Endodermal cell (in vitro differentiated cells): Measurements from ENCODE around the gene PLEKHG4B. TPM values are rescaled to one million over a fixed set of nuclear protein-coding genes. Genes with fewer than 3 reads are reported as not detected.

Experiments used
- DNase-seq: peaks from one replicate; pipeline ENCODE4 v3.0.0-alpha.2; 2017
- H3K27ac ChIP-seq: 2 replicates; pipeline ENCODE4 v1.5.1; 2013; ENCODE audit warnings: mild to moderate bottlenecking, low read depth, low read length, moderate library complexity
- H3K27me3 ChIP-seq: 2 replicates; pipeline ENCODE4 v1.6.1; 2013; ENCODE audit warnings: mild to moderate bottlenecking, low read length, moderate library complexity; ENCODE audit not compliant: insufficient read depth, control insufficient read depth, poor library complexity, severe bottlenecking
- H3K36me3 ChIP-seq: 2 replicates; pipeline ENCODE4 v1.7.0; 2013; ENCODE audit warnings: mild to moderate bottlenecking, low read length, moderate library complexity; ENCODE audit not compliant: control insufficient read depth, insufficient read depth
- H3K4me1 ChIP-seq: one replicate; pipeline ENCODE4 v1.7.0; 2013; ENCODE audit warnings: low read length; ENCODE audit not compliant: control insufficient read depth, insufficient read depth
- H3K4me3 ChIP-seq: 2 replicates; pipeline ENCODE4 v1.5.1; 2013; ENCODE audit warnings: mild to moderate bottlenecking, low read length, moderate library complexity
- H3K9ac ChIP-seq: 2 replicates; pipeline ENCODE4 v1.6.1; 2013; ENCODE audit warnings: mild to moderate bottlenecking, low read length, moderate library complexity; ENCODE audit not compliant: poor library complexity, severe bottlenecking; ENCODE audit errors: extremely low read depth
- H3K9me3 ChIP-seq: 2 replicates; pipeline ENCODE4 v1.6.1; 2013; ENCODE audit warnings: mild to moderate bottlenecking, low read length, moderate library complexity; ENCODE audit not compliant: control insufficient read depth
- H3K27ac Mint-ChIP-seq: 2 replicates; pipeline ENCODE4 v1.8.0; 2020; ENCODE audit warnings: mixed read lengths
- H3K27me3 Mint-ChIP-seq: 2 replicates; pipeline ENCODE4 v1.8.0; 2021; ENCODE audit warnings: mild to moderate bottlenecking, mixed read lengths; ENCODE audit not compliant: insufficient read depth
- H3K36me3 Mint-ChIP-seq: 2 replicates; pipeline ENCODE4 v1.8.0; 2020; ENCODE audit warnings: low read depth, mixed read lengths
- H3K4me1 Mint-ChIP-seq: 2 replicates; pipeline ENCODE4 v1.8.0; 2020; ENCODE audit warnings: mixed read lengths
- H3K4me3 Mint-ChIP-seq: 2 replicates; pipeline ENCODE4 v1.8.0; 2020; ENCODE audit warnings: mild to moderate bottlenecking, moderate library complexity, mixed read lengths
- H3K9me3 Mint-ChIP-seq: 2 replicates; pipeline ENCODE4 v1.8.0; 2020; ENCODE audit warnings: mild to moderate bottlenecking, mixed read lengths
- CTCF ChIP-seq: fragments of 200-600 bp; sonication (generic); conservative IDR thresholded peaks from 2 replicates; pipeline ENCODE4 v1.5.0; 2021; ENCODE audit warnings: antibody characterized with exemption, mild to moderate bottlenecking
- WGBS, 2 experiments: methylation state at CpG; one replicate each; pipeline versions ENCODE4 v1.1.5 to v1.1.7; 2013; ENCODE audit warnings: missing lambda C conversion rate in 2 of 2, mixed read lengths in 1 of 2; ENCODE audit not compliant: insufficient coverage in 1 of 2, insufficient read length in 1 of 2; 5-methylcytosine and 5-hydroxymethylcytosine counted together
- total RNA-seq, 2 donors: library from RNA; stranded (reverse); fragmentation: NEBNext Ultra II Directional in 1 of 2; extraction: Animal tissue kit (Norgen Biotek cat#: 25700) in 1 of 2; gene quantifications; 2 replicates in 1 of 2; 3 replicates in 1 of 2; pipeline ENCODE4 v1.2.1, GENCODE V29; 2021

PLEKHG4B gene
- total RNA-seq, 2 donors from 2014 or later, result 16.3 to 22.8 TPM

GRCh38 chr5:111171-111570 lies 19.2 kb downstream of the PLEKHG4B start:
- peaks cover 1% of the 10 kb centered on the region for H3K9me3 Mint-ChIP-seq
- peaks cover 53% of the 10 kb centered on the region for H3K27me3 Mint-ChIP-seq
- H3K36me3 Mint-ChIP-seq, result peaks cover 53% of the 10 kb centered on the region
- DNase-seq, result no peak
- Histone ChIP-seq H3K4me1 (no peaks in the 10 kb centered on the region), H3K36me3 (peaks cover 8% of the 10 kb centered on the region), H3K4me3 (no peak overlapping the region), H3K9ac (no peak overlapping the region), H3K27me3 (peaks cover 8% of the 10 kb centered on the region), H3K27ac (no peak overlapping the region), H3K9me3 (no peaks in the 10 kb centered on the region)
- no peak overlapping the region for H3K27ac Mint-ChIP-seq
- no peak overlapping the region for H3K4me3 Mint-ChIP-seq
- TF ChIP-seq CTCF, result no peak
- WGBS, 2 experiments, result 94 to 100% methylated on average over 5 of the region's 5 CpGs
- no peaks in the 10 kb centered on the region for H3K4me1 Mint-ChIP-seq

- Mint-ChIP-seq H3K27ac (no peak overlapping the region), H3K4me1 (no peaks in the 10 kb centered on the region), H3K27me3 (peaks cover 3% of the 10 kb centered on the region), H3K9me3 (peaks cover 56% of the 10 kb centered on the region), H3K4me3 (no peak overlapping the region), H3K36me3 (peaks cover 82% of the 10 kb centered on the region)
- no peak overlapping the region for H3K4me3 ChIP-seq
- H3K9ac ChIP-seq, result no peak overlapping the region
- H3K27me3 ChIP-seq, result no peaks in the 10 kb centered on the region
- no peak for DNase-seq
- peaks cover 46% of the 10 kb centered on the region for H3K9me3 ChIP-seq
- no peak for TF ChIP-seq CTCF
- no peak overlapping the region for H3K27ac ChIP-seq
- WGBS, 2 experiments, result 92% methylated on average over 3 to 4 of the region's 5 CpGs
- no peaks in the 10 kb centered on the region for H3K4me1 ChIP-seq
- peaks cover 21% of the 10 kb centered on the region for H3K36me3 ChIP-seq
Observed at GRCh38 chr5:119486-120097, 27.6 kb downstream of the PLEKHG4B start.

GRCh38 chr5:121432-121831 lies 29.5 kb downstream of the PLEKHG4B start:
- H3K9me3 Mint-ChIP-seq, result peaks cover 69% of the 10 kb centered on the region
- no peak for TF ChIP-seq CTCF
- Histone ChIP-seq H3K9ac (no peak overlapping the region), H3K4me1 (no peaks in the 10 kb centered on the region), H3K36me3 (peaks cover 13% of the 10 kb centered on the region), H3K27me3 (no peaks in the 10 kb centered on the region), H3K27ac (no peak overlapping the region), H3K9me3 (peaks cover 56% of the 10 kb centered on the region), H3K4me3 (peak overlapping the region; percentile 20)
- DNase-seq, result no peak
- 94 to 98% methylated on average over 3 to 4 of the region's 4 CpGs for WGBS, 2 experiments
- no peaks in the 10 kb centered on the region for H3K27me3 Mint-ChIP-seq
- H3K4me3 Mint-ChIP-seq, result no peak overlapping the region
- H3K36me3 Mint-ChIP-seq, result peaks cover 75% of the 10 kb centered on the region
- no peak overlapping the region for H3K27ac Mint-ChIP-seq
- no peaks in the 10 kb centered on the region for H3K4me1 Mint-ChIP-seq
